B cell (primary cell): ENCODE data around the gene CNTNAP2. TPM values are rescaled to one million over a fixed set of nuclear protein-coding genes. Genes with fewer than 3 reads are reported as not detected.

Experiments used
- ATAC-seq: fragments of 200-7000 bp; cut with Tn5 transposase; one replicate; pipeline ENCODE4 v1.10.0; 2021; ENCODE audit warnings: low read depth, mild to moderate bottlenecking, moderate number of reproducible peaks, moderate library complexity
- CTCF ChIA-PET: fragments of 350-600 bp; sonication (Branson Sonifier 250); formaldehyde crosslinking; loops from one replicate; lab custom pipeline; 2021; ENCODE audit warnings: antibody characterized with exemption, inconsistent platforms; lab: Charles Lee
- POLR2A ChIA-PET: fragments of 350-600 bp; sonication (Branson Sonifier 250); formaldehyde crosslinking; loops from one replicate; lab custom pipeline; 2021; ENCODE audit warnings: antibody characterized with exemption; lab: Charles Lee
- DNase-seq: peaks from one replicate; pipeline ENCODE4 v3.0.0; 2013
- H2AFZ ChIP-seq: 2 replicates; pipeline ENCODE4 v1.6.1; 2012; ENCODE audit warnings: mild to moderate bottlenecking, low read depth, low read length; ENCODE audit not compliant: insufficient read depth, poor library complexity, severe bottlenecking
- H3K27ac ChIP-seq, 2 donors: 1 replicate in 1 of 2; 2 replicates in 1 of 2; pipeline ENCODE4 v1.5.1; 2012 to 2013; ENCODE audit warnings: low read length in 2 of 2, mild to moderate bottlenecking in 2 of 2, moderate library complexity in 1 of 2
- H3K27me3 ChIP-seq, 4 experiments: fragments of 200-600 bp in 1 of 4; sonication (generic) in 1 of 4; replicated peaks in 1 of 4; 1 replicate in 2 of 4; 2 replicates in 2 of 4; pipeline versions ENCODE4 v1.6.1 to v1.7.0; 2013 to 2016; ENCODE audit warnings: low read length in 3 of 4, mild to moderate bottlenecking in 2 of 4, mixed read lengths in 1 of 4, moderate library complexity in 1 of 4; ENCODE audit not compliant: insufficient read depth in 4 of 4, control insufficient read depth in 3 of 4; ENCODE audit errors: control extremely low read depth in 1 of 4
- H3K36me3 ChIP-seq, 2 experiments: replicated peaks in 1 of 2; 1 replicate in 1 of 2; 2 replicates in 1 of 2; pipeline versions ENCODE4 v1.6.1 to v1.7.1; 2013; ENCODE audit warnings: low read length in 1 of 2; ENCODE audit not compliant: insufficient read depth in 2 of 2, control insufficient read depth in 1 of 2; ENCODE audit errors: control extremely low read depth in 1 of 2, extremely low read depth in 1 of 2
- H3K4me1 ChIP-seq, 2 donors: fragments of 200-600 bp in 1 of 2; sonication (generic) in 1 of 2; 1 replicate in 1 of 2; 2 replicates in 1 of 2; pipeline versions ENCODE4 v1.5.1 to v1.6.1; 2013 to 2017; ENCODE audit warnings: low read length in 2 of 2; ENCODE audit not compliant: control insufficient read depth in 2 of 2, insufficient read depth in 2 of 2
- H3K4me2 ChIP-seq: replicated peaks from 2 replicates; pipeline ENCODE3; 2012; ENCODE audit warnings: mild to moderate bottlenecking, low read depth, low read length; ENCODE audit not compliant: poor library complexity, severe bottlenecking
- H3K4me3 ChIP-seq, 5 experiments: fragments of 200-600 bp in 1 of 5; sonication (generic) in 1 of 5; 1 replicate in 3 of 5; 2 replicates in 2 of 5; pipeline versions ENCODE4 v1.5.1 to v1.7.0; 2011 to 2016; ENCODE audit warnings: low read length in 4 of 5, mild to moderate bottlenecking in 4 of 5, low read depth in 2 of 5, control low read depth in 1 of 5, moderate library complexity in 1 of 5; ENCODE audit not compliant: insufficient read depth in 1 of 5; ENCODE audit errors: control extremely low read depth in 1 of 5, extremely low read depth in 1 of 5
- H3K79me2 ChIP-seq: fragments of 200-600 bp; sonication (generic); one replicate; pipeline ENCODE4 v1.6.0; 2016; ENCODE audit warnings: low read length; ENCODE audit not compliant: control insufficient read depth, insufficient read depth
- H3K9ac ChIP-seq: fragments of 200-600 bp; sonication (generic); 2 replicates; pipeline ENCODE4 v1.6.1; 2017; ENCODE audit warnings: mild to moderate bottlenecking, low read length, moderate library complexity
- H3K9me3 ChIP-seq, 3 donors: one replicate each; pipeline versions ENCODE4 v1.6.1 to v1.7.1; 2013; ENCODE audit warnings: low read length in 2 of 3; ENCODE audit not compliant: control insufficient read depth in 2 of 3, insufficient read depth in 1 of 3; ENCODE audit errors: control extremely low read depth in 1 of 3
- H4K20me1 ChIP-seq: 2 replicates; pipeline ENCODE4 v1.6.0; 2012; ENCODE audit warnings: mild to moderate bottlenecking, low read length; ENCODE audit not compliant: insufficient read depth, control insufficient read depth, poor library complexity, severe bottlenecking
- H3K27ac Mint-ChIP-seq: one replicate; pipeline ENCODE4 v1.8.0; 2021; ENCODE audit warnings: mixed read lengths
- H3K27me3 Mint-ChIP-seq: one replicate; pipeline ENCODE4 v1.8.0; 2021; ENCODE audit warnings: mixed read lengths
- H3K4me1 Mint-ChIP-seq: one replicate; pipeline ENCODE4 v1.8.0; 2021; ENCODE audit warnings: mixed read lengths
- H3K4me3 Mint-ChIP-seq: one replicate; pipeline ENCODE4 v1.8.0; 2021; ENCODE audit warnings: mixed read lengths
- H3K9me3 Mint-ChIP-seq: one replicate; pipeline ENCODE4 v1.8.0; 2022; ENCODE audit warnings: mixed read lengths; ENCODE audit not compliant: insufficient read depth
- CTCF ChIP-seq: fragments of 200-600 bp; IDR thresholded peaks from one replicate; pipeline ENCODE4 v1.8.0; 2022; ENCODE audit warnings: antibody characterized with exemption, mild to moderate bottlenecking
- EZH2 ChIP-seq: IDR thresholded peaks from 2 replicates; pipeline ENCODE4 v1.6.1; 2012; ENCODE audit warnings: borderline replicate concordance, low read depth, mild to moderate bottlenecking, moderate library complexity, low read length; ENCODE audit not compliant: insufficient read depth, poor library complexity, severe bottlenecking
- WGBS: methylation state at CpG from one replicate; pipeline ENCODE4 v1.1.5; 2013; ENCODE audit warnings: missing lambda C conversion rate; ENCODE audit not compliant: insufficient coverage; 5-methylcytosine and 5-hydroxymethylcytosine counted together
- intact Hi-C: fragments of 100-400 bp; cut with micrococcal nuclease; formaldehyde crosslinking; loops from one replicate; pipeline ENCODE4 v1.10.0; 2022
- polyA plus RNA-seq: library from polyadenylated mRNA; depleted of rRNA; stranded (reverse); fragments of >200 nt; gene quantifications from 2 replicates; pipeline ENCODE4 v1.2.3, GENCODE V29; 2012
- total RNA-seq, 2 donors: library from RNA; stranded (reverse); fragments of 120-200 nt in 1 of 2; gene quantifications; 1 replicate in 1 of 2; 2 replicates in 1 of 2; pipeline versions ENCODE4 v1.2.3 to v1.2.4, GENCODE V29; 2013 to 2022

The CNTNAP2 gene
- total and polyA plus RNA-seq, 2 donors (not counting 1 experiment from before 2014, with no cell fraction given): 7.4 to 16.6 TPM

GRCh38 chr7:148397056-148397455 lies 2280.5 kb downstream of the CNTNAP2 start:
- Mint-ChIP-seq H3K27me3 (no peaks in the 10 kb centered on the region), H3K4me1 (peaks cover 27% of the 10 kb centered on the region), H3K27ac (no peak overlapping the region), H3K9me3 (no peaks in the 10 kb centered on the region), H3K4me3 (no peak overlapping the region)
- intact Hi-C loops: no loop called here
- ATAC-seq (no peak), DNase-seq (no peak)
- no CpG with 5 or more reads among the region's 1 CpG for WGBS
- H2AFZ ChIP-seq: no peak overlapping the region
- TF ChIP-seq CTCF: no peak
- TF ChIP-seq EZH2: no peak
- ChIA-PET POLR2A (no interaction called here), CTCF (no interaction called here)
- no peak overlapping the region for H3K27ac ChIP-seq
- H3K36me3 ChIP-seq: peaks cover 0 to 4% of the 10 kb centered on the region in 2 experiments
- no peaks in the 10 kb centered on the region for H3K27me3 ChIP-seq
- H3K4me3 ChIP-seq: no peak overlapping the region
- no peaks in the 10 kb centered on the region for H4K20me1 ChIP-seq
- H3K4me1 ChIP-seq: peaks cover 7 to 14% of the 10 kb centered on the region in 2 donors
- H3K9ac ChIP-seq: no peak overlapping the region
- H3K4me2 ChIP-seq: no peak overlapping the region
- H3K79me2 ChIP-seq: no peaks in the 10 kb centered on the region
- H3K9me3 ChIP-seq: no peaks in the 10 kb centered on the region

GRCh38 chr7:148397551-148397950 lies 2280.9 kb downstream of the CNTNAP2 start:
- H3K4me3 Mint-ChIP-seq: no peak overlapping the region
- no peak for ATAC-seq
- CTCF ChIA-PET: no interaction called here

More at GRCh38 chr7:148397551-148397950, 2280.9 kb downstream of the CNTNAP2 start:
- intact Hi-C loops: no loop called here
- H3K27me3 ChIP-seq: no peaks in the 10 kb centered on the region
- H4K20me1 ChIP-seq: no peaks in the 10 kb centered on the region
- peaks cover 7 to 14% of the 10 kb centered on the region in 2 donors for H3K4me1 ChIP-seq
- no peaks in the 10 kb centered on the region for H3K9me3 Mint-ChIP-seq
- peaks cover 27% of the 10 kb centered on the region for H3K4me1 Mint-ChIP-seq
- POLR2A ChIA-PET: no interaction called here
- no peak overlapping the region for H2AFZ ChIP-seq
- H3K27ac Mint-ChIP-seq: no peak overlapping the region
- no peak overlapping the region for H3K27ac ChIP-seq
- H3K27me3 Mint-ChIP-seq: no peaks in the 10 kb centered on the region
- H3K4me3 ChIP-seq: no peak overlapping the region
- peaks cover 0 to 4% of the 10 kb centered on the region in 2 experiments for H3K36me3 ChIP-seq
- no peaks in the 10 kb centered on the region for H3K9me3 ChIP-seq
- no peak overlapping the region for H3K9ac ChIP-seq
- no peak for TF ChIP-seq CTCF
- TF ChIP-seq EZH2: no peak
- WGBS: 84% methylated on average over 4 of the region's 4 CpGs
- no peak overlapping the region for H3K4me2 ChIP-seq
- no peaks in the 10 kb centered on the region for H3K79me2 ChIP-seq
- no peak for DNase-seq
